T-helper 1 cell treated with Interleukin-12 subunit alpha and Interleukin-12 subunit beta and Interleukin-4 antibody, amounts not matched to agents 30 ng/mL and 1 ng/mL, for 36 hours (primary cell): Measurements from ENCODE around the gene NYNRIN. TPM values are rescaled to one million over a fixed set of nuclear protein-coding genes. Genes with fewer than 3 reads are reported as not detected.
"Not testable (repeated sequence)": the region's sequence is repeated elsewhere in the genome, so short reads cannot be mapped to it uniquely, and the experiment has no call there.

Source experiments
- intact Hi-C: fragments of 100-400 bp; cut with micrococcal nuclease; formaldehyde crosslinking; loops from one replicate; pipeline ENCODE4 v1.15.1; 2024
- total RNA-seq: library from RNA; stranded (reverse); gene quantifications from 2 replicates; pipeline ENCODE4 v1.2.3, GENCODE V29; 2022

NYNRIN gene
- total RNA-seq, 1 donor from 2014 or later = 0.12 TPM

DNA sequence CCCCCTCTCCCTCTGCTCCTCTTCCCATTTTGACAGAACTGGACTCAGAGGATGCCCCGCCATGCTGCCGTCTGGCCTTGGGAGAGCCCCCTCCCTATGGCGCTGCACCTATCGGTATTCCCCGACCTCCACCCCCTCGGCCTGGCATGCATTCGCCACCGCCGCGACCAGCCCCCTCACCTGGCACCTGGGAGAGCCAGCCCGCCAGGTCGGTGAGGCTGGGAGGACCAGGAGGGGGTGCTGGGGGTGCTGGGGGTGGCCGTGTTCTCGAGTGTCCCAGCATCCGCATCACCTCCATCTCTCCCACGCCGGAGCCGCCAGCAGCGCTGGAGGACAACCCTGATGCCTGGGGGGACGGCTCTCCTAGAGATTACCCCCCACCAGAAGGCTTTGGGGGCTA, 29.3 kb upstream of the NYNRIN start:
- intact Hi-C loops = loop anchor here (5.0 kb wide), 1 partner anchor 43 kb away; no protein-coding TSS in a partner anchor

- intact Hi-C loops = loop anchor here (5.0 kb wide), 1 partner anchor 42 kb away; no protein-coding TSS in a partner anchor
Observed at GRCh38 chr14:24369907-24370687, 28.7 kb upstream of the NYNRIN start.

GRCh38 chr14:24370748-24371147, 28.1 kb upstream of the NYNRIN start:
- intact Hi-C loops = no loop called here

DNA sequence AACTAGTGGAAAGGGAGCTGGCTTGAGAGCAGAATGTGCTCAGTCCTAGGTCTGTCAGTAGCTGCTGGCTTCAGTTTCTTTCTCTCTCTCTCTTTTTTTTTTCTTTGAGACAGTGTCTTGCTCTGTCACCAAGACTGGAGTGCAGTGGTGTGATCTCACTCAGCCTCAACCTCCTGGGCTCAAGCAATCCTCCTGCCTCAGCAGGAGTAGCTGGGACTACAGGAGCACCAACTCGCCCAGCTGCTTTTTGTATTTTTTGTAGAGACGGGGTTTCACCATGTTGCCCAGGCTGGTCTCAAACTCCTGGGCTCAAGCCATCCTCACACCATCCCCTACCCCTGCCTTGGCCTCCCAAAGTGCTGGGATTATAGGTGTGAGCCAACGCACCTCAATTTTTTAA, 27.2 kb upstream of the NYNRIN start:
- intact Hi-C loops = not testable (repeated sequence)

DNA sequence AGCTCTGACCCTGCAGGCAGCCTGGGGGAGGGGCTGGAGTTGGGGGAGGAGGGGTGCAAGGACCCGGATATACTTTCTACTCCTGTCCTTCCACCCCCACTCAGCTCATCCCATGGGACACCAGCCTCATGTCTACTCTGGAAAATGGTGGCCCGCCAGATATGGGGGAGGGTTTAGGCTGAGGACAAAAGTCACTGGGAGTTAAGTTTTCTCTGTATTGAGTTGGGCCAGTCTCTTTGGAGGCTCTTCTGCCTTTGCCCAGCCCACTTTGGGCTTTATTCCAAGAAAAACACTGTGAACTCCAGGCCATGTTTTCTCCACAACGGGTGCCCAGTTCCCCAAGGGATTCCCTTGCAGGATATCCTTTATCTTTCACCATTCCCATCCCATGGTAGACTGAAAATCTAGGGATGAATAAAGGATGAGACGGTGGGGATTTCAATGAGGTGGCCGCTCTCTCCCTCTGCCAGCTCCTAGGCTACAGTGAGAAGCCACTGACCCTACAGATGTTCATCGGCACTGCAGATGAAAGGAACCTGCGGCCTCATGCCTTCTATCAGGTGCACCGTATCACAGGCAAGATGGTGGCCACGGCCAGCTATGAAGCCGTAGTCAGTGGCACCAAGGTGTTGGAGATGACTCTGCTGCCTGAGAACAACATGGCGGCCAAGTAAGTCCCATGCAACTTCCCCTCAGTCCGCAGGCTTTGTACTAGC, 25.9 kb upstream of the NYNRIN start:
- intact Hi-C loops = no loop called here

GRCh38 chr14:24376448-24377070, 22.2 kb upstream of the NYNRIN start:
- intact Hi-C loops = no loop called here

DNA sequence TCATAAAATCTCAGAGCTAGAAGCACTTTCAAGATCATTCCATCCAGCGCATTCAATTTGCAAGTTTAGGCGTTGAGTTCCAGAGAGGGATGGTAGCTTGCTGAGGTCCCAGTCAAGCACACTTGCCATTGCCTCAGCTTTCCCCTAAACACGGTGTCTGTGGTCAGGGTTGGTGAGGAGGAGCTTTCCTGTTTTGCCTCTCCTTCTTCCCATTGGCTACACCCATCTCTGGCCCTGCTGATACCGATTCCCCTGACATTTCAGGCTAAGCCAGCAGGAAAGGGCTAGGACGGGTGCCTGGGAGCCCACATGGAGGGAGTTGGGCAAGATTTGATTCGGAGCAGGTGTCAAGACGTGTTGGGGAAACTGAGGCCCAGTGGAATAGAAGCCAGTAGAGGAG, 21.7 kb upstream of the NYNRIN start:
- intact Hi-C loops = no loop called here

DNA sequence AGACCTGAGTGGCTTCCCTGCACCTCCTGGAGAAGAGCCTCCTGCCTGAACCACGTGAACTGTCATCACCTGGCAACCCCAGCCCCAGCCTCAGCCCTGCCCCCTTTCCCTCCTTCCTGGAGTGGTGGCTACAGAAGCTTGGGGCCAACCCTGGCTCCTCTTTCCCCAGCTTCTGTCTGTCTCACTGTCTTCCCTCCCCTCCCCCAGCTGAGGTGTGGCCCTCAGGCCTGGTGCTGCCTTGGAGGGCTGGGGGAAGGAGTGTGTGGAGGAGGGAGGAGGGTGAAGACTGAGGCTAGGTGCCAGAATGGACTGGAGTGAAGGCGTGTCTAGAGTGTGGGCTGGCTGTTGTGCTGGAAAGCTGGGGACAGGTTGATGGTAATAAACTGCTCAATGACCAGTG, 21.1 kb upstream of the NYNRIN start:
- intact Hi-C loops = no loop called here

DNA sequence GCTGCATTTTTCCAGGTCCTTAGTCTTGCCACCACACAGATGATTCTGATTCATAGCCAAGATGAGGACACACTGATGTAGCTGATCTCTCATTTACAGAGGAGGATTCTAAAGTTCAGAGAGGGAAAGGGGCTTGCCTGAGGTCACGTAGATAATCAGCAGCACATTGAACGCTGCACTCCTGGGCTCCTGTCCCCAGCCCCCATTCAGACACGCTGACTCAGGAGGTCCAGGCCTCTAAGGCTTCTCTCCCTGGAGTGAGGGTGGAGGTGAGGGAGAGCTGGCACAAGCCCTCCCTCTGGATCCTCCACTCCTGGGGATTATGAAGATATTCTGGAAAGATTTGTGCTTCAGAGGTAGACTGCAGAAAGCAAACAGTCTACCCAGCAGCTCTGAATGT, 20.5 kb upstream of the NYNRIN start:
- intact Hi-C loops = no loop called here

GRCh38 chr14:24378981-24379906, 19.6 kb upstream of the NYNRIN start:
- intact Hi-C loops = no loop called here

GRCh38 chr14:24379907-24380730, 18.7 kb upstream of the NYNRIN start:
- intact Hi-C loops = no loop called here

DNA sequence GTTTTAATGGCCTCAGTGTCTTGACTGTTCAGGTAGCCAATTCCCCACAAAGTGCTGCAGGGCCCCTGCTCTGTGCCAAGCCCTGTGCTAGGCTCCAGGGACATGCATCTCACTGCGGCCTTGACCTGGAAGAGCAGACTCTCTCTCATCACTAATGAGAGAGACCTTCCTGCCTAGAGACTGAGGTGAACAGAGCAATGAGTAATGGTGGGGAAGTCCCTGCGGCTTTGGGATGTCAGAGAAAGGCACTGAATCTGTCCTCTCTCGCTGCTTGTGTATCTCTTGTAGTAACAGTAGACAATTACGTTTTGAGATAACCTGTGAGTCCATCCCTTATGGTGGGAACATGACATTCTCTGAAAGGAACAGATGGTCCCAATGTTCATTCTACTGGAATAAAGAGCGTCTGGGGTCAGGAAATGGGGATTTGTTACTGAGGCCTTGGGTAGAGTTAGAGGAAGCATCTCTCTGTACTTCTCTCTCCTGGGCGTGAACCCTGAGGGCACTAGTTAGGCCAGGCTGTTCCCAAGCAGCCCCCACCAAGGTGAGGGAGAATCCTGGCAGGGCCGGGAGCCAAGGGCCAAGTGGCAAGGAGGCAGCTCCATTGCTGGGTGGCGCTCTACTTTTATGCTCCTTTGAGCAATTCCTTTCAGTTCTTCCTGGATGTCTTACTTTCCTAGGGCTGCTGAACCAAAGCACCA, 17.3 kb upstream of the NYNRIN start:
- intact Hi-C loops = no loop called here

DNA sequence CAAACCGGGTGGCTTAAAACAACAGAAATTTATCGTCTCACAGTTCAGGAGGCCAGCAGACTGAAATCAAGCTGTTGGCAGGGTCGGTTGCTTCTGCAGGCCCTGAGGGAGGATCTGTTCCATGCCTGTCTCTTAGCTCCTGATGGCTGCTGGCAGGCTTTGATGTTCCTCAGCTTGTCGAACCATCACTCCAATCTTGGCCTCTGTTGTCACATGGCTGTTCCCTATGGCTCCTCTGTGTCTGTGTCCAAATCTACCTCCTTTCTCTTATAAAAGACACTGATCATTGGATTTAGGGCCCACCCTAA, 16.8 kb upstream of the NYNRIN start:
- intact Hi-C loops = no loop called here

DNA sequence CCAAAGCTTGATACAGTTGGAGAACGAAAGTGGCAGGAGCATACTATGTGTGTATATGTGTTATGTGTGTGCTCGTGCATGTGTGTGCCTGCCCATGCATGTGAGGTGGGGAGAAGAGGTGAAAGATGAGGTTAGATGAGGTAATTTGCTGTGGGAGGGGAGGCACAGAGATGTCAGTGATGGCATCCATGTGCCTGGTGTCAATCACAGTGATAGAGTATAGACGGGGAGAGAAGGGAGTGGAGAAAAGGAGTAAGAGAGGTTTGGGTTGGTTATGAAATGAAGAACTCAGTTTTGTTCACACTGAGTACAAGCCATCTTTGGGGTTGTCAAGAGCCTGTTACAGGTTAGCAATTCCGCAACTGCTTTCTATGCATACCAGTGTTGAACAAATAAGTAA, 14.6 kb upstream of the NYNRIN start:
- intact Hi-C loops = no loop called here

- intact Hi-C loops = no loop called here
Observed at GRCh38 chr14:24385524-24385923, 13.3 kb upstream of the NYNRIN start.

DNA sequence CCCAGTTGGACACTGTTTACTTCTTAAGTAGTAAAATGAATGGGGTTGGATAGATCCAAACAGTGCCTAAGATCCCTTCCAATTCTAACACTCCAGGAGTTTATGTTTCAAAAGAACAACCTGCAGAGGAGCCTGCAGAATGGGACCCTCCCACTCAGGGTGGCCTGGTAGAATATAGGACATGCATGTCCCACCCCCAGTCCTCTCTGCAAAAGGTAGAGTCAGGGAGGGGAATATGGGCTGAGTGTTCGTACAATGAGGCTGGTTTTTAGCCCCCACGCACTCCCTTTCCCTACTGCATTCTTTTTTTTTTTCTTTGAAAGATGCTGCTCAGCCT, 11.8 kb upstream of the NYNRIN start:
- intact Hi-C loops = no loop called here

DNA sequence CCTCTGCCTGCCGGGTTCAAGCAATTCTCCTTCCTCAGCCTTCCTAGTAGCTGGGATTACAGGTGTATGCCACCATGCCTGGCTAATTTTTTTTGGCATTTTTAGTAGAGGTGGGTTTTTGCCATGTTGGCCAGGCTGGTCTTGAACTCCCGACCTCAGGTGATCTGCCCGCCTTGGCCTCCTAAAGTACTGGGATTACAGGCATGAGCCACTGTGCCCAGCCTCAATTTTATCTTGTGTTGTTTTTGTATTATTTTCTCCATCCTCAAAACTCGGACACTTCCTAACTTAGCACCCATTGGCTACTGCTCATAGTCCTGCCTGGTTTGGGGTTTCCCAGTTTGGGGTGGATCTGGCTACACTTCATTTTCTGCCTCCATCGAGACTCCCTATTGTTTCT, 11.2 kb upstream of the NYNRIN start:
- intact Hi-C loops = not testable (repeated sequence)

GRCh38 chr14:24388474-24389179, 10.2 kb upstream of the NYNRIN start:
- intact Hi-C loops = no loop called here

GRCh38 chr14:24389226-24389848, 9.5 kb upstream of the NYNRIN start:
- intact Hi-C loops = no loop called here
